Trophoblast cell (in vitro differentiated cells and primary cell): ENCODE measurements around the gene TPM1.

Experiments
- DNase-seq, 2 donors: peaks; one replicate each; pipeline ENCODE4 v3.0.0-alpha.2; 2016
- H2AFZ ChIP-seq: 2 replicates; pipeline ENCODE4 v1.6.1; 2013; ENCODE audit warnings: low read length, moderate library complexity, mild to moderate bottlenecking; ENCODE audit not compliant: insufficient read depth, poor library complexity
- H2AK5ac ChIP-seq: 2 replicates; pipeline ENCODE4 v1.6.1; 2013; ENCODE audit warnings: mild to moderate bottlenecking, low read length
- H2BK120ac ChIP-seq: 2 replicates; pipeline ENCODE4 v1.6.1; 2013; ENCODE audit warnings: low read length, mild to moderate bottlenecking, moderate library complexity; ENCODE audit not compliant: insufficient read depth, poor library complexity
- H2BK12ac ChIP-seq: 2 replicates; pipeline ENCODE4 v1.6.1; 2013; ENCODE audit warnings: mild to moderate bottlenecking, low read length, moderate library complexity
- H2BK5ac ChIP-seq: 2 replicates; pipeline ENCODE4 v1.6.1; 2013; ENCODE audit warnings: low read length, low read depth, moderate library complexity, mild to moderate bottlenecking; ENCODE audit not compliant: poor library complexity
- H3K14ac ChIP-seq: 2 replicates; pipeline ENCODE4 v1.6.1; 2013; ENCODE audit warnings: mild to moderate bottlenecking, low read length
- H3K18ac ChIP-seq: 2 replicates; pipeline ENCODE4 v1.6.1; 2013; ENCODE audit warnings: mild to moderate bottlenecking, low read length
- H3K23ac ChIP-seq: 2 replicates; pipeline ENCODE4 v1.6.1; 2013; ENCODE audit warnings: low read length
- H3K27ac ChIP-seq: 2 replicates; pipeline ENCODE4 v1.5.1; 2013; ENCODE audit warnings: low read depth, mild to moderate bottlenecking, inconsistent platforms, low read length, moderate library complexity
- H3K27me3 ChIP-seq: 2 replicates; pipeline ENCODE4 v1.6.1; 2013; ENCODE audit warnings: inconsistent platforms, mild to moderate bottlenecking, low read length, moderate library complexity; ENCODE audit not compliant: insufficient read depth
- H3K36me3 ChIP-seq, 2 experiments: 1 replicate in 1 of 2; 2 replicates in 1 of 2; pipeline ENCODE4 v1.6.1; 2013; ENCODE audit warnings: low read length in 2 of 2, mild to moderate bottlenecking in 2 of 2, moderate library complexity in 1 of 2; ENCODE audit not compliant: insufficient read depth in 2 of 2, control insufficient read depth in 1 of 2
- H3K4ac ChIP-seq: 2 replicates; pipeline ENCODE4 v1.6.1; 2013; ENCODE audit warnings: low read depth, mild to moderate bottlenecking, low read length, moderate library complexity
- H3K4me1 ChIP-seq, 2 experiments: 1 replicate in 1 of 2; 2 replicates in 1 of 2; pipeline ENCODE4 v1.6.1; 2013; ENCODE audit warnings: low read length in 2 of 2, mild to moderate bottlenecking in 2 of 2, moderate library complexity in 1 of 2; ENCODE audit not compliant: insufficient read depth in 2 of 2, control insufficient read depth in 1 of 2
- H3K4me2 ChIP-seq: 2 replicates; pipeline ENCODE4 v1.6.1; 2013; ENCODE audit warnings: inconsistent platforms, mild to moderate bottlenecking, low read length, moderate library complexity
- H3K4me3 ChIP-seq: 2 replicates; pipeline ENCODE4 v1.5.1; 2013; ENCODE audit warnings: mild to moderate bottlenecking, low read depth, low read length, inconsistent platforms
- H3K79me1 ChIP-seq: one replicate; pipeline ENCODE4 v1.6.1; 2013; ENCODE audit warnings: low read length
- H3K79me2 ChIP-seq: 2 replicates; pipeline ENCODE4 v1.6.1; 2013; ENCODE audit warnings: low read length, mild to moderate bottlenecking; ENCODE audit not compliant: control insufficient read depth, insufficient read depth, poor library complexity
- H3K9ac ChIP-seq: 2 replicates; pipeline ENCODE4 v1.6.1; 2013; ENCODE audit warnings: mild to moderate bottlenecking, low read length
- H3K9me3 ChIP-seq: 2 replicates; pipeline ENCODE4 v1.6.1; 2013; ENCODE audit warnings: low read depth, mild to moderate bottlenecking, control low read depth, inconsistent platforms, low read length; ENCODE audit not compliant: insufficient read depth
- H4K12ac ChIP-seq: 2 replicates; pipeline ENCODE4 v1.6.1; 2013; ENCODE audit warnings: low read depth, mild to moderate bottlenecking, low read length, moderate library complexity
- H4K8ac ChIP-seq: 2 replicates; pipeline ENCODE4 v1.6.1; 2013; ENCODE audit warnings: low read depth, mild to moderate bottlenecking, low read length, moderate library complexity
- H4K91ac ChIP-seq: one replicate; pipeline ENCODE4 v1.6.1; 2013; ENCODE audit warnings: low read depth, mild to moderate bottlenecking, low read length, moderate library complexity
- WGBS: extraction: QIAGEN DNeasy Blood & Tissue Kit; methylation state at CpG from one replicate; pipeline ENCODE4 v1.1.7; 2013; ENCODE audit warnings: missing lambda C conversion rate; ENCODE audit not compliant: insufficient read length, insufficient coverage; ENCODE audit errors: extremely low coverage; 5-methylcytosine and 5-hydroxymethylcytosine counted together

Gene TPM1

DNA sequence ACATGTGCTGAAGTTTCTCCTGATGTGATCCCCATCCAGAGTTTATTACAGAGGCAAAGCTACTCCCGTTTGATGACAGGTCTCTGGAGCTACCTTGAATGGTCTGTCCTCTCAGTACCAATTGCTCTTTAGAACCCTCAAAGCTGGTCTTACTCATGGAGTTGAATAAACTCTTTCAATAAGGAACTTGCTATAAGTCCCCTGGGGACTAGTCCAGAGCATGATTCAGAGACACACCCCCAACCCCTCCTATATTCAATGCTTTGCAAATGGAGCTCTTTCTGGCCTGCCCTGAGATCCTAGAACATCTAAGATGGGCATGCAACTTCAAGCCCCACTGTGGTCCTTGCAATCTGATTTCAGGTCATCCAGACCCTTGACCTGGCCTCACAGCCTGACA lies 23.9 kb upstream of the TPM1 start:
- no peaks in the 10 kb centered on the region for H3K9me3 ChIP-seq
- no peak for DNase-seq
- H2AFZ ChIP-seq = no peak overlapping the region
- peak overlapping the region; percentile 93 for H2AK5ac ChIP-seq
- no peak overlapping the region for H4K12ac ChIP-seq
- peak overlapping the region; percentile 80 for H2BK12ac ChIP-seq
- H2BK5ac ChIP-seq = peak overlapping the region; percentile 86
- peaks cover 60% of the 10 kb centered on the region for H3K79me1 ChIP-seq
- H3K9ac ChIP-seq = no peak overlapping the region
- no peak overlapping the region for H3K4me2 ChIP-seq
- no peaks in the 10 kb centered on the region for H3K36me3 ChIP-seq
- H3K4me1 ChIP-seq = peaks cover 34 to 53% of the 10 kb centered on the region in 2 experiments
- H4K91ac ChIP-seq = peak overlapping the region; percentile 95
- peak overlapping the region; percentile 44 for H4K8ac ChIP-seq
- H3K4me3 ChIP-seq = no peak overlapping the region
- no peaks in the 10 kb centered on the region for H3K27me3 ChIP-seq
- WGBS = no CpG with 5 or more reads among the region's 1 CpG
- peak overlapping the region; percentile 30 for H3K4ac ChIP-seq
- peak overlapping the region; percentile 98 for H3K27ac ChIP-seq
- peak overlapping the region; percentile 67 for H3K18ac ChIP-seq
- peak overlapping the region; percentile 74 for H3K14ac ChIP-seq
- H3K79me2 ChIP-seq = peaks cover 14% of the 10 kb centered on the region
- H2BK120ac ChIP-seq = peak overlapping the region; percentile 86
- H3K23ac ChIP-seq = no peak overlapping the region

DNA sequence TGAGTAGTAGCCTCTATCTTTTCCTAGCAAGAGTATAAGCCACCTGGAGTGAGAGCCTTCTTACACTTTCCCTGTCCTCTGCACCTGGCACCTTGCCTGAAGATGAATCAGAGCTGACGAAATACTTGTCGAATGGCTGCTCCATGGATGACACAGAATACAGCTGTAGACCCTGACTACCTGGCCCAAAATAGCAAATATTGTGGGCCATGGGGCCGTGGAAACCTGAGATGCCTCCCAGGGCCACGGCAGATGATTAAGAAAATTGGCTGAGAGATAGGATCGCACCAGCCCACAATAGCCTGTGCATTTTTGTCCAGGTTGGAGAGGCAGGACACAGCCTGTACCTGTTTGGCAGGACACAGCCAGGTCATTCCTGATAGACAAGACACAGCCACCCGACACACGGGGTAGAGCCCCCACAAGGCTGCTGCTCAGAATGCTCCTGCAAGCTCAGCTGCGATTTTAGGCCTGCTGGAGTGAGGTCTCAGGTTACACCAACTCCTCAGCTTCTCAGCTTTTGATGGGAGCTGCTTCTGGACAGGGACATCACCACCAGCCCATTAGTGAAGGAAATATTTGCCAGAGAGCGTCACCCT lies 22.9 kb upstream of the TPM1 start:
- peak overlapping the region; percentile 37 for H4K8ac ChIP-seq
- H3K18ac ChIP-seq = no peak overlapping the region
- H2BK120ac ChIP-seq = peak overlapping the region; percentile 86
- no peak overlapping the region for H4K12ac ChIP-seq
- peaks cover 56% of the 10 kb centered on the region for H3K79me1 ChIP-seq
- H3K27ac ChIP-seq = peak overlapping the region; percentile 98
- peak overlapping the region; percentile 86 for H2BK5ac ChIP-seq
- no peak overlapping the region for H3K9ac ChIP-seq
- peaks cover 12% of the 10 kb centered on the region for H3K79me2 ChIP-seq
- H2BK12ac ChIP-seq = peak overlapping the region; percentile 80
- H3K4me1 ChIP-seq = peaks cover 30 to 48% of the 10 kb centered on the region in 2 experiments
- WGBS = no CpG with 5 or more reads among the region's 9 CpGs
- no peaks in the 10 kb centered on the region for H3K9me3 ChIP-seq
- DNase-seq = peak; percentile 97 to 99
- H4K91ac ChIP-seq = peak overlapping the region; percentile 95
- no peak overlapping the region for H3K23ac ChIP-seq
- H3K14ac ChIP-seq = peak overlapping the region; percentile 74
- no peaks in the 10 kb centered on the region for H3K36me3 ChIP-seq
- H3K4me2 ChIP-seq = no peak overlapping the region
- no peaks in the 10 kb centered on the region for H3K27me3 ChIP-seq
- no peak overlapping the region for H3K4me3 ChIP-seq
- no peak overlapping the region for H3K4ac ChIP-seq
- no peak overlapping the region for H2AK5ac ChIP-seq
- no peak overlapping the region for H2AFZ ChIP-seq

- Histone ChIP-seq H3K79me1 (peaks cover 53% of the 10 kb centered on the region), H3K27ac (peak overlapping the region; percentile 98), H3K4ac (peak overlapping the region; percentile 78), H4K91ac (peak overlapping the region; percentile 93), H3K18ac (peak overlapping the region; percentile 79), H2AK5ac (peak overlapping the region; percentile 81), H2BK12ac (peak overlapping the region; percentile 91), H2BK120ac (peak overlapping the region; percentile 86), H3K36me3 (no peaks in the 10 kb centered on the region), H3K9ac (no peak overlapping the region), H3K4me3 (no peak overlapping the region), H2AFZ (no peak overlapping the region), H3K27me3 (no peaks in the 10 kb centered on the region), H3K23ac (no peak overlapping the region), H4K8ac (peak overlapping the region; percentile 59), H3K14ac (peak overlapping the region; percentile 74), H2BK5ac (peak overlapping the region; percentile 94), H4K12ac (no peak overlapping the region), H3K4me1 (peaks cover 25 to 43% of the 10 kb centered on the region in 2 experiments), H3K79me2 (peaks cover 10% of the 10 kb centered on the region), H3K9me3 (no peaks in the 10 kb centered on the region), H3K4me2 (peak overlapping the region; percentile 14)
- DNase-seq = peak in 1 of 2 donors; percentile 67
- no CpG with 5 or more reads among the region's 3 CpGs for WGBS
Measured at GRCh38 chr15:63020128-63020527, 22.4 kb upstream of the TPM1 start.

GRCh38 chr15:63020759-63021430 lies 21.7 kb upstream of the TPM1 start:
- Histone ChIP-seq H3K9me3 (no peaks in the 10 kb centered on the region), H3K4ac (peak overlapping the region; percentile 55), H3K4me1 (peaks cover 23 to 37% of the 10 kb centered on the region in 2 experiments), H4K8ac (no peak overlapping the region), H2BK12ac (peak overlapping the region; percentile 98), H3K14ac (peak overlapping the region; percentile 90), H2BK5ac (peak overlapping the region; percentile 85), H3K18ac (peak overlapping the region; percentile 67), H2AK5ac (peak overlapping the region; percentile 85), H3K4me2 (no peak overlapping the region), H3K4me3 (no peak overlapping the region), H3K79me2 (peaks cover 10% of the 10 kb centered on the region), H2AFZ (no peak overlapping the region), H4K12ac (no peak overlapping the region), H3K27ac (peak overlapping the region; percentile 66), H2BK120ac (peak overlapping the region; percentile 84), H3K23ac (no peak overlapping the region), H4K91ac (peak overlapping the region; percentile 86), H3K79me1 (peaks cover 51% of the 10 kb centered on the region), H3K27me3 (no peaks in the 10 kb centered on the region), H3K9ac (no peak overlapping the region), H3K36me3 (no peaks in the 10 kb centered on the region)
- WGBS = no CpG with 5 or more reads among the region's 7 CpGs
- peak in 1 of 2 donors; percentile 12 for DNase-seq
